ENCODE results near the gene IRAK1BP1.
"Not testable (repeated sequence)": the region's sequence is repeated elsewhere in the genome, so short reads cannot be mapped to it uniquely, and the experiment has no call there.

The IRAK1BP1 gene

GRCh38 chr6:78867370-78868040 is at the start of gene IRAK1BP1:
TSS of gene IRAK1BP1 (plus strand) at chr6:78867551. CDS start at chr6:78867577, 26 bp downstream.
- peak; percentile 76 for DNase-seq (ENCODE audit: low spot score)

- no peak for DNase-seq (ENCODE audit: low spot score)
These were observed 43.3 kb upstream of the IRAK1BP1 start for GRCh38 chr6:78824045-78824444.

- DNase-seq (ENCODE audit: low spot score), result no peak
These were observed 37.9 kb upstream of the IRAK1BP1 start for GRCh38 chr6:78829407-78829806.

GRCh38 chr6:78830805-78831204 is 36.5 kb upstream of the IRAK1BP1 start:
- DNase-seq (ENCODE audit: low spot score), result no peak

GRCh38 chr6:78831492-78831891 is 35.9 kb upstream of the IRAK1BP1 start:
- no peak for DNase-seq (ENCODE audit: low spot score)

- no peak for DNase-seq (ENCODE audit: low spot score)
These were observed 35.1 kb upstream of the IRAK1BP1 start for GRCh38 chr6:78832091-78832808.

GRCh38 chr6:78835817-78836216 is 31.5 kb upstream of the IRAK1BP1 start:
- DNase-seq (ENCODE audit: low spot score), result no peak

GRCh38 chr6:78836598-78836997 is 30.8 kb upstream of the IRAK1BP1 start:
- DNase-seq (ENCODE audit: low spot score), result no peak

GRCh38 chr6:78841111-78841510 is 26.2 kb upstream of the IRAK1BP1 start:
- no peak for DNase-seq (ENCODE audit: low spot score)

- no peak for DNase-seq (ENCODE audit: low spot score)
These were observed 24.4 kb upstream of the IRAK1BP1 start for GRCh38 chr6:78842953-78843352.

GRCh38 chr6:78844899-78845298 is 22.5 kb upstream of the IRAK1BP1 start:
- DNase-seq (ENCODE audit: low spot score), result no peak

GRCh38 chr6:78845567-78845966 is 21.8 kb upstream of the IRAK1BP1 start:
- DNase-seq (ENCODE audit: low spot score), result no peak

- DNase-seq (ENCODE audit: low spot score), result no peak
These were observed 16.7 kb upstream of the IRAK1BP1 start for GRCh38 chr6:78850621-78851020.

GRCh38 chr6:78851156-78851555 is 16.2 kb upstream of the IRAK1BP1 start:
- no peak for DNase-seq (ENCODE audit: low spot score)

GRCh38 chr6:78854546-78854945 is 12.8 kb upstream of the IRAK1BP1 start:
- no peak for DNase-seq (ENCODE audit: low spot score)

GRCh38 chr6:78858339-78858938 is 8.9 kb upstream of the IRAK1BP1 start:
- DNase-seq (ENCODE audit: low spot score), result not testable (repeated sequence)

GRCh38 chr6:78861509-78861908 is 5.8 kb upstream of the IRAK1BP1 start:
- DNase-seq (ENCODE audit: low spot score), result no peak

- no peak for DNase-seq (ENCODE audit: low spot score)
These were observed 3.8 kb upstream of the IRAK1BP1 start for GRCh38 chr6:78863576-78863975.

GRCh38 chr6:78864957-78865356 is 2.4 kb upstream of the IRAK1BP1 start:
- no peak for DNase-seq (ENCODE audit: low spot score)

GRCh38 chr6:78867020-78867369 is 356 bp upstream of the IRAK1BP1 start:
- no peak for DNase-seq (ENCODE audit: low spot score)

GRCh38 chr6:78868116-78868515 is 765 bp downstream of the IRAK1BP1 start:
- no peak for DNase-seq (ENCODE audit: low spot score)

GRCh38 chr6:78875505-78875904 is 8.2 kb downstream of the IRAK1BP1 start:
- no peak for DNase-seq (ENCODE audit: low spot score)

GRCh38 chr6:78883651-78884050 is 16.3 kb downstream of the IRAK1BP1 start:
- DNase-seq (ENCODE audit: low spot score), result no peak
